GM12874 (cell line): ENCODE results near the gene NOP53.
"Not testable (repeated sequence)": the region's sequence is repeated elsewhere in the genome, so short reads cannot be mapped to it uniquely, and the experiment has no call there.

ENCODE experiments used
- TF ChIP-seq, protein P1 (sequence below): IDR thresholded peaks from 2 replicates; pipeline ENCODE4 v1.5.1; 2011; ENCODE audit warnings: low read depth, mild to moderate bottlenecking, control low read depth, low read length, moderate library complexity; ENCODE audit not compliant: insufficient read depth

NOP53 gene

DNA sequence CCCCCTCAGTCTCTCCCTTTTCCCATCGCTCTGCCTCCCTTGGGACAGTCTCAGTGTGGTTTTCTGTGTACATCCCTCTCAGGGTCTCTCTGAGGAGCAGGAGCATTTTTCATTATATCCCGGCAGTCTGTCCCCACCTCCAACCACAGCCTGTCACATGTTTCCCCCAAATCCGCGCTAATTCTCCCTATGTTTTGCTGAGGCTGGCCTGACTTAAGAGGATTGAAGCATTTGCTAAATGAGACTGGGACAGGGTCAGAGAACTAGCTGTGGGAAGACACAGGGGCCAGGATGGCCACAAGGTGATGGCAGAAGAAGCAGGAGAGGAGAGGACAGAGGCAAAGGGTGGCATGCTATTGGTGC, 53.5 kb downstream of the NOP53 start:
- TF ChIP-seq, protein P1, sequence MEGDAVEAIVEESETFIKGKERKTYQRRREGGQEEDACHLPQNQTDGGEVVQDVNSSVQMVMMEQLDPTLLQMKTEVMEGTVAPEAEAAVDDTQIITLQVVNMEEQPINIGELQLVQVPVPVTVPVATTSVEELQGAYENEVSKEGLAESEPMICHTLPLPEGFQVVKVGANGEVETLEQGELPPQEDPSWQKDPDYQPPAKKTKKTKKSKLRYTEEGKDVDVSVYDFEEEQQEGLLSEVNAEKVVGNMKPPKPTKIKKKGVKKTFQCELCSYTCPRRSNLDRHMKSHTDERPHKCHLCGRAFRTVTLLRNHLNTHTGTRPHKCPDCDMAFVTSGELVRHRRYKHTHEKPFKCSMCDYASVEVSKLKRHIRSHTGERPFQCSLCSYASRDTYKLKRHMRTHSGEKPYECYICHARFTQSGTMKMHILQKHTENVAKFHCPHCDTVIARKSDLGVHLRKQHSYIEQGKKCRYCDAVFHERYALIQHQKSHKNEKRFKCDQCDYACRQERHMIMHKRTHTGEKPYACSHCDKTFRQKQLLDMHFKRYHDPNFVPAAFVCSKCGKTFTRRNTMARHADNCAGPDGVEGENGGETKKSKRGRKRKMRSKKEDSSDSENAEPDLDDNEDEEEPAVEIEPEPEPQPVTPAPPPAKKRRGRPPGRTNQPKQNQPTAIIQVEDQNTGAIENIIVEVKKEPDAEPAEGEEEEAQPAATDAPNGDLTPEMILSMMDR = no peak

DNA sequence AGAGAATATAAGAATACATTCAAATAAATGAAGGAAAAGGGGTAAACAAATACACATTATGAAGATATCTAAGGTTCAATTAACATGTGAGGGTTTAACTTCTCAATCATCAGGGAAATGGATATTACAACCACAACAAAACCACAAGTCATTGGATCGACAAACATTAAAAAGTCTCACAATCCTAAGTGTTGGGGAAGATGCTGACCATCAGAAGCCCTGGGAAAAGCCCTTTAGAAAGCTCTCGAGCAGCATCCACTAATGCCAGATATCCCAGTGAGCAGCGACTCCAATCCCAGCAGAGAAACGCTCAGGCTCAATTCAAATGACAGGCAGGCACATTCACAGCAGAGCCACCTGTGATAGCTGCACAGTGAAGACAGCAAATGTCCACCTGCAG, 55.9 kb downstream of the NOP53 start:
- TF ChIP-seq, protein P1 = no peak

DNA sequence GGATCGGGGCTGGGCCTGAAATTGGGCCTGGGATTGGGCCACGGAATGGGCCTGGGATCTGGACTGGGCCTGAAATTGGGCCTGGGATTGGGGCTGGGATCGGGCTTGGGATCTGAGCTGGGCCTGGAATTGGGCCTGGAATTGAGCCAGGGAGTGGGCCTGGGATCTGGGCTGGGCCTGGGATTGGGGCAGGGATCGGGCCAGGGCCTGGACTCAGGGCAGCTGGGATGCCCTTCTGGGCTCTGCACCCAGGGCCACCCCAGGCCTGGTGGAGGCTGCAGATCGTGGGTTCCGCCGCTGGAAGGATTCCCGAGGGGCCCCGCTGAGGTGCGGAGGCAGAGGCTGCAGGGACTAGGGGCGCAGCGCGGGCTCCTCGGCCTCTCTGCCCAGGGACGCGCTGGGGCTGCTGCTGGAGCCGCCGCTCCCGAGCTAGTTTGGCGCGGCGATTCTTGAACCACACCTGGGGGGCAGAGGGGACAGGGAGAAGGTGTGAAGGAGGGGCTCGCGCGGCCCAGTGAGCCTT, 57.2 kb downstream of the NOP53 start:
- TF ChIP-seq, protein P1 = no peak

DNA sequence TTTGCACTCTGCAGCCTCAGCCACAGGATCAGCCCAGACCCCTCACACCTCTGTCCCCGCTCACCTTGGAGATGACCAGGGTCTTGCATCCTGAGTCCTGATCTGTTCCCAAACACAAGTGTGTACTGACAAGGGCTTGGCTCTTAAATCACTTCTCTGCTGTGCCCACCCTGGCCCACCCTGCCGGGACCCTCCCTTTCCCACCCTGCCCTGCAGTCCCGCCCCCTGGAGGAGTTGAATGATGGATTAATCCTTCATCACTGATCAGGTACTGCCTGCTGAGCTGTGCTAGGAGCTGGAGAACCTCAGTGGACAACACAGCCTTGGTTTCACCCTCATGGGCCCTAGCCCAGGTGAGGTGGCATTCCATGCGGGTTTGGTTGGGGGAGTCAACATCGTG, 59.1 kb downstream of the NOP53 start, which contains the start of gene TPRX1:
TSS of gene TPRX1 (minus strand) at position 101 of the 400 bp plus-strand sequence. CDS start at position 89, 12 bp downstream.
- TF ChIP-seq, protein P1 = not testable (repeated sequence)

DNA sequence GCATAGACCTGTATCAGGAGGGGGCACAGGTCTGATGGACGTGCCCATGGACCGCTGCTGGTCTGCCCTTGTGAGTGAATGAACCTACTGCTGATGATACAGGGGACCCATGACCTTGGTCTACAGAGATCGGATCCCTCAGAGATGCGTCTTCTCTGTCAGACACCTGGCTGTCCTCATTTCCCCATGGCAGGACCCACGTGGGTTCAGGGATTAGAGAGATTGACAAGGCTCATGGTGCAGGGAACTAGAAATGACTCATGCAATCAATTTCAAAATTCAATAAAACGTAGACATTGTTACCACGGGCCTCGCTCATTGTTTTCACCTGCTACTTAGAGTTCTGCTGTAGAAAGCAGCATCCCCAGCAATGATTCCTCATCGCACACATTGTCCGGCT, 60.0 kb downstream of the NOP53 start:
- TF ChIP-seq, protein P1 = no peak

DNA sequence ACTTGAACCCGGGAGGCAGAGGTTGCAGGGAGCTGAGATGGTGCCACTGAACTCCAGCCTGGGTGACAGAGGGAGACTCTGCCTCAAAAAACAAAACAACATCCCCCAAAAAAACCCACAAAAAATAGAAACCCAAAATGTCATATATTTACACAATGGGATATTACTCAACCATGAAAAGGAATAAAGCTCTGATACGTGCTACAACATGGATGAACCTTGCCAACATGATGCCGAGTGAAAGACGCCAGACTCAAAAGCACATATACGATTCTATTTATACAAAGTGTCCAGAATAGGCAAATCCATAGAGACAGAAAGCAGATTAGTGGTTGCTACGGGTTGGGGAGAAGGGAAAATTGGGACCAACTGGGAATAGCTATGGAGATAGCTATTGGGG, 61.1 kb downstream of the NOP53 start:
- TF ChIP-seq, protein P1 = no peak
